Erythroblast (primary cell): ENCODE data around the gene CNPY3.

Experiments
- GATA1 ChIP-seq: IDR thresholded peaks from 2 replicates; pipeline ENCODE4 v1.6.1; 2011; ENCODE audit warnings: low read depth, mild to moderate bottlenecking, control low read depth, low read length, moderate library complexity
- POLR2A ChIP-seq: IDR thresholded peaks from 2 replicates; pipeline ENCODE4 v1.6.1; 2011; ENCODE audit warnings: mild to moderate bottlenecking, low read length

DNA sequence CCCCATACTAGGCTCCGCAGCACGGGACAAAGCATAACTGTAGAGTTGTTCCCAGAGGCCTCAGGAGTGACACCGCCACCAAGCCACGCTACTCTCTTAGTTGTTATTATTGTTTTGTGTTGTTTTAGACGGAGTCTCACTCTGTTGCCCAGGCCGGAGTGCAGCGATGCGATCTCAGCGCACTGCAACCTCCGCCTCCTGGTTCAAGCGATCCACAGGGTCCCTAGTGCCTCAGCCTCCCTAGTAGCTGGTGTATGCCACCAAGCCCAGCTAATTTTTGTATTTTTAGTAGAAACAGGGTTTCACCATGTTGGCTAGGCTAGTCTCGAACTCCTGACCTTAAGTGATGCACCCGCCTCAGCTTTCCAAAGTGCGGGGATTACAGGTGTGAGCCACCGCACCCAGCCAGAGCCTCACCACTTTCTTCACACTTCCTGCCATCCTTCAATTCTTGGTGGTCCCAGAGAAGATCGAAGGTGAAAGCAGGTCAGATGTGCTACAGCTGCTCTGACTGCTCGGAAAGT, 38.0 kb upstream of the CNPY3 start:
- TF ChIP-seq POLR2A (no peak), GATA1 (no peak)
